Cerebellar cortex (tissue), 1 donor: ENCODE results near the gene CALHM1.

Source experiments
- DNase-seq: peaks from one replicate; pipeline ENCODE4 v3.0.0-alpha.2; 2015; ENCODE audit warnings: low spot score

Gene CALHM1

GRCh38 chr10:103455235-103455634 lies 3.5 kb downstream of the CALHM1 start:
- DNase-seq: no peak

GRCh38 chr10:103454026-103454425 lies 4.7 kb downstream of the CALHM1 start:
- no peak for DNase-seq

GRCh38 chr10:103452506-103453230 lies 6.0 kb downstream of the CALHM1 start:
- DNase-seq: no peak

GRCh38 chr10:103451831-103452505 lies 6.7 kb downstream of the CALHM1 start, which contains the start of gene CALHM2:
CALHM2 (minus strand) TSS chr10:103452370; CDS start chr10:103449941, 2,429 bp downstream.
- peak; percentile 22 for DNase-seq

DNA sequence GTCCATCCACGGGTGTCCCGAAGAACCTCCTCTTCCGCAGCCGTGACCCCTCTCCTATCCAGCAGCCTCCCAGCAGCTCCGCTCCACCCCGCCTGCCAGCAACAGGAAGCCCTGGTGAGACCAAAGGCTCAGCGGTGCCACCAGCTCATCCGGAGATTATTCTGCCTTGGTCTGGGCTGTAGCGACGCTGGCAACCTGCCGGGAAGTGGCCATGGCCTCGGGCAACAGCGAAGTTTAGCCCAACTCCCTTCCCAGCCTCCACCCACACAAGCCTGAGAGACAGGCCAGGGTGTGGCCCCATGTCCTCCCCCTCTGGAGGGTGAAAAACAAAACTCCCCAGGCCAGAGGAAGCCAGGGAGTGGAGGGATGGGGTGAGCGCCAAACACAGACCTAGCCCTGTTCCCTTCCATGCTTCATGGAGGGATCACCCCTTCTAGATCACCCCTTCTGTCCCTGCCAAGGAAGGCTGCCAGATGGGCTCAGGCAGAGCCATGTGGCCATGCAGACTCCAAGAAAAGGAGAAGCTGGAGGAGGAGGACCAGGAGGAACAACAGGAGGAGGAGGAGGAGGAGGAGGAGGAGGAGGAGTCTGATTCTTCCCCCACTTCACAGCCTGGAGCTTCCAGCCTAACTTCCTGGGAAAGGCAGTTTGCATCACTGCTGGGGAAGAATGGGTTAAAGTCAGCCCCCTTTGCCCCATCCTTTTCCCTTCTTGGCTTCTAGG lies 7.4 kb downstream of the CALHM1 start:
- peak; percentile 26 for DNase-seq

DNA sequence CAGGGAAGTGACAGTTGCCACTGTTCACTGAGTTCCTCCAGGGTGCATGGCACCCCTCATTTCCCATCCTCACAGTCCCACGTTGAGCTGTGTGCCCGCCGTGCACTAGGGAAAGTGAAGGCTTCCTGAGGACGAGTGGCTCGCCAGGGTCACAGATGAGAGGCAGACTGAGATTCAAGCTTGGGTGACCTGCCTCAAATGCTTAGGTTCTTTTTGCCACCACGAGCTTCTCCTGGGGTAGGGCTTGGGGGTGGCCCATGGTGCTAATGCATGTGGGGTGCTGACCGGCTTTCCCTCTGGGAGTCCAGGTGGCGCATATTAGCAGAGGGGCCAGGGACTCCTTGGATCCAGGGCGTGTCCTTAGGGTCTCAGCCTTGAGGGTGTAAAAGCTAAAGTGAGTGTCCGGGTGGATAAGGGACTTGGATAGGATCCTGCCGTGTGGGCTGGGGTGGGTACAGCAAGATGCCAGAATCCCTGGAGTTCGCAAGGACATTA lies 8.5 kb downstream of the CALHM1 start:
- DNase-seq: no peak

DNA sequence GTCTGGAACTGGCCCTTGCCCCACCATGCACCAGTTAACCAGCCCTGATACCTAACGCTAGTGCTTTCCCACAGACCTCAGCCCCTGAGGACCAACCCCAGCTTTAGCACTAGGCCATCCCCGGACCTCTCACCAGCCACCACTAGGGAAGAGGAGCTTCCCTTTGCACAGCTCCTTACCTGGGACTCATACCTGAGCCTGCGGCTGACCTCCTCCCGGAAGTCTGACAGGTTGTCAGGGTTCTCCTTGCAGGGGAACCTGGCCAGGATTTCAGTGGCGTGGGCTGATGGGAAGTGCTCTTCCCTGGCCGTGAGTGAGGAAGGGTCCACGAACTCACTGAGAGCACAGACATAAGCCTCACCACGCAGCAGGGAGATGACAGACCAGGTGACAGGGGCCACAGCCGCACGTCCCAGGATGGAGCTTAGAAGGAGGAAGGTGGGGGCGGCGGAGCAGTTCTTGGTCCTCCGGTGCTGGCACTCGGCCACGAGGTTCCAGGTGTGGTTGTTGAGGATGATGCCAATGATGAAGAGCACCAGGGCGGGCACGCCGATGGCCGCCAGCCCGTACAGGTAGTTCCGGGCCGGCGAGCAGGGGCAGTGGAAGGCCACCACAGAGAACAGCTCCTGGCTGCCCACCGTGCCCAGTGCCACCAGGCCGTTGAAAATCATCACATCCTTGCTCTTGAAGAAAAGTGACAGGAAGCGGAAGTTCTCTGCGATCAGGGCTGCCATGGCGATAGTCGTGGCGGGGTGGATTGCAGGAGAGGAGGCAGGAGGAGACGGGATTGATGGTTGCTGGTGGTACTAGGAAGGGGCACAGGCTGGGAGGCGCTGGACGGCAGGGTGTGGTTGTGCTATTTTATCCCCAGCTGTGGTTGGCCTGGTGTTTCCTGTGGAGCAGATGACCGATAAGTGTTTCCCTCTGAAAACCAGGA lies 9.2 kb downstream of the CALHM1 start:
- DNase-seq: no peak

DNA sequence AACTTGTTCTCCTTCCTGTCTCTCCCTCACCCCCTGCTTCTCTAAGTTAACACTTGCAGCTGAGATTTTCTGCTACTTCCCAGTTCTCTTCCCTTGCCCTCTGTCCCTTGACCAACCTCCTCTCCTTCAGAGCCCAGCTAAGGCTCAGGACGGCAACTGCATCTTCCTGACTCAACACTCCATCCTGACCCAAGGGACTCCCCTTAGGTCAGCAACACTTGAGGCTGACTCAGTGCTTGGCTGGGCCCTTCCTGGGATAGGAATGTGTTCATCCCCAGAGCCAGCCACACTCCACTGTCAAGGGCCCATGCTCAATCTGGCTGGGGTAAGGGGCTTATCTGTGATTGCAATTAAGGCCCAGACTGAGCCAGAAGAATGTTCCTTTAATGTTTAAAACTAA lies 10.0 kb downstream of the CALHM1 start:
- DNase-seq: no peak

- DNase-seq: no peak
Measured at GRCh38 chr10:103447187-103447586, 11.5 kb downstream of the CALHM1 start.

GRCh38 chr10:103445767-103446567 lies 12.7 kb downstream of the CALHM1 start:
- no peak for DNase-seq

DNA sequence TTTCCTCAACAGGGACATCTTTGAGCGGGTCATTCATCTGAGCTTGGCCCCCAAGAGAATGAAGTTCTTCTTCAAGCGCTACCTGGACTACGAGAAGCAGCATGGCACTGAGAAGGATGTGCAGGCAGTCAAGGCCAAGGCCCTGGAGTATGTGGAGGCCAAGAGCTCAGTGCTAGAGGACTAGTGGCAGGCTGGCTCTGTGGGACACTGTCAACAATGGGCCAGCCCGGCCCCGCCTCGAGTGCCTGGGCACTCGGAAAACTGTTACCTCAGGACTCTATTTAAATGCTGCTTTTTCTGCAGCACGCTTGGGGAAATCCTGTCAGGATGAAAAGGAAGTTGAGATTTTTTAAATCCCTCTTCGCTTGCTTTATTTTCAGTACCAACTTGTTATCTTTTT lies 13.3 kb downstream of the CALHM1 start:
- no peak for DNase-seq

- no peak for DNase-seq
Measured at GRCh38 chr10:103444478-103444877, 14.2 kb downstream of the CALHM1 start.

DNA sequence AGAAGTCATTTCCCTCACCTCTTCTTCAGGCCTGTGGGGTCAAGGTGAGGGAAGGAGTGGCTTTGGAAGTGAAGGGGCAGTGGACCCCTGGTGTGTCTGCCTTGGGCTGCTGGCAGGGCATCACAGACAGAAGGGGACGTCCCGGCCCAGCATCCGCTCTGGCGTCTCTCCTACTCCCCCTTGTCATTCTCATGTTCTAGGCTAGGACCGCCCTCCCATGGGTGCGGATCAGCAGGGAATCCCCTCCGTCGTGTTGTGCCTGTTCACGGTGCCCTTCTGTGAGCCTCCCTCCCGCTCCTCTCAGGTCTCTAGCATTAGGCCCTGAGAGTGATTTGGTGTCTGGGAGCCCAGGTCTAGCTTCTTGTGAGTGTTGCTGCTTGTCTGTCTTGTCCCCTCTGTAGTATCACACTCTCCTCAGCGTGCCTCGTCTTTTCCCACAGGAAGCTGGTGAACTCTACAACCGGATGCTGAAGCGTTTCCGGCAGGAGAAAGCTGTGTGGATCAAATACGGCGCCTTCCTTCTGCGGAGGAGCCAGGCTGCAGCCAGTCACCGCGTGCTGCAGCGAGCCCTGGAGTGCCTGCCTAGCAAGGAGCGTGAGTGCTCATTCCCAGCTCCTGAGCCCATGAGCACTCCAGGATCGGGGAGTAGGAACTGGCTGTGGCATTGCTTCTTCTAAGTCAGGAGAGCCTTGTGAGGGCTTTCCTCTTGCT lies 15.1 kb downstream of the CALHM1 start:
- DNase-seq: no peak

- no peak for DNase-seq
Measured at GRCh38 chr10:103442031-103442461, 16.7 kb downstream of the CALHM1 start.

- DNase-seq: no peak
Measured at GRCh38 chr10:103441611-103442010, 17.1 kb downstream of the CALHM1 start.

DNA sequence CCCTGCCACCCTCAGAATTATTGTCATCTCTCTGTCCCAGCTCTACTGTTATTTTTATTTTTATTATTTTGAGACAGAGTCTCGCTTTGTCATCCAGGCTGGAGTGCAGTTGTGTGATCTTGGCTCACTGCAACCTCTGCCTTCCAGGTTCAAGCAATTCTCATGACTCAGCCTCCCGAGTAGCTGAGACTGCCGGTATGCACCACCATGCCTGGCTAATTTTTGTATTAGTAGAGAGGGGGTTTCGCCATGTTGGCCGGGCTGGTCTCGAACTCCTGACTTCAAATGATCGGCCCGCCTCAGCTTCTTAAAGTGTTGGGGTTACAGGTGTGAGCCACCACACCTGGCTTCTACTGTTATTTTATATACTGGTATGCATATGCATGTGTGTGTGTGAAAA lies 17.5 kb downstream of the CALHM1 start:
- DNase-seq: no peak

DNA sequence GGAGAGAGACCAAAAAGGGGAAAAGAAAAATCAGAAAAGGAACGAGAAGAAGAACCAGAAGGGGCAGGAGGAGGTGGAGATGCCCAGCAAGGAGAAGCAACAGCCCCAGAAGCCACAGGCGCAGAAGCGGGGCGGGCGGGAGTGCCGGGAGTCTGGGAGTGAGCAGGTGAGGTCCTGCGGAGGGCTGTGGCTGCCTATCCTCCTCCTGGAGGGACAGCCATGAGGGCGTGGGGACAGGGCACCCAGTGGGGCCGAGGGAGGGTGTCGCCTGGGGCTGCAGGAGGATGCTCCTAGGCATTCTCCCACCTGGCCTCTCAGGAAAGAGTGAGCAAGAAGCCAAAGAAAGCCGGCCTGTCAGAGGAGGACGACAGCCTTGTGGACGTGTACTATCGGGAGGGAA lies 18.3 kb downstream of the CALHM1 start:
- DNase-seq: no peak

GRCh38 chr10:103439776-103440175 lies 18.9 kb downstream of the CALHM1 start:
- no peak for DNase-seq

- DNase-seq: no peak
Measured at GRCh38 chr10:103433858-103434257, 24.8 kb downstream of the CALHM1 start.

- no peak for DNase-seq
Measured at GRCh38 chr10:103431902-103432301, 26.8 kb downstream of the CALHM1 start.
